NCI-H187 treated with DMSO at 0.1 percent for 48 hours (cell line): ENCODE data around the gene PIK3CG.
"Not testable (repeated sequence)": the region's sequence is repeated elsewhere in the genome, so short reads cannot be mapped to it uniquely, and the experiment has no call there.

ENCODE experiments used
- DNase-seq: peaks from one replicate; lab custom pipeline; 2025; lab: John Stamatoyannopoulos, UW

PIK3CG gene

GRCh38 chr7:106887421-106887820, 22.3 kb downstream of the PIK3CG start:
- no peak for DNase-seq

- DNase-seq = no peak
Measured at GRCh38 chr7:106888204-106888603, 23.1 kb downstream of the PIK3CG start.

- DNase-seq = no peak
Measured at GRCh38 chr7:106890952-106891351, 25.9 kb downstream of the PIK3CG start.

- DNase-seq = no peak
Measured at GRCh38 chr7:106891548-106892410, 26.7 kb downstream of the PIK3CG start.

GRCh38 chr7:106893591-106893990, 28.5 kb downstream of the PIK3CG start:
- DNase-seq = no peak

GRCh38 chr7:106895246-106895864, 30.3 kb downstream of the PIK3CG start:
- DNase-seq = no peak

- no peak for DNase-seq
Measured at GRCh38 chr7:106896231-106896630, 31.1 kb downstream of the PIK3CG start.

- DNase-seq = not testable (repeated sequence)
Measured at GRCh38 chr7:106897553-106897952, 32.5 kb downstream of the PIK3CG start.

GRCh38 chr7:106898967-106899366, 33.9 kb downstream of the PIK3CG start:
- DNase-seq = not testable (repeated sequence)

- no peak for DNase-seq
Measured at GRCh38 chr7:106901828-106902441, 36.9 kb downstream of the PIK3CG start.

GRCh38 chr7:106905734-106906133, 40.7 kb downstream of the PIK3CG start:
- no peak for DNase-seq

GRCh38 chr7:106911959-106912358, 46.9 kb downstream of the PIK3CG start:
- no peak for DNase-seq

- DNase-seq = no peak
Measured at GRCh38 chr7:106914018-106914607, 49.0 kb downstream of the PIK3CG start.

GRCh38 chr7:106915407-106915806, 50.3 kb downstream of the PIK3CG start:
- no peak for DNase-seq

- no peak for DNase-seq
Measured at GRCh38 chr7:106915873-106916272, 50.8 kb downstream of the PIK3CG start.

- DNase-seq = no peak
Measured at GRCh38 chr7:106916679-106917078, 51.6 kb downstream of the PIK3CG start.

- no peak for DNase-seq
Measured at GRCh38 chr7:106918991-106919390, 53.9 kb downstream of the PIK3CG start.

GRCh38 chr7:106924468-106924867, 59.4 kb downstream of the PIK3CG start:
- not testable (repeated sequence) for DNase-seq

GRCh38 chr7:106926892-106927291, 61.8 kb downstream of the PIK3CG start:
- DNase-seq = no peak

- DNase-seq = no peak
Measured at GRCh38 chr7:106927536-106927935, 62.5 kb downstream of the PIK3CG start.

GRCh38 chr7:106929616-106930015, 64.5 kb downstream of the PIK3CG start:
- not testable (repeated sequence) for DNase-seq

- DNase-seq = no peak
Measured at GRCh38 chr7:106936236-106936635, 71.2 kb downstream of the PIK3CG start.

- DNase-seq = not testable (repeated sequence)
Measured at GRCh38 chr7:106938122-106938521, 73.0 kb downstream of the PIK3CG start.
